Stimulated activated CD4-positive, alpha-beta T cell treated with anti-CD3 and anti-CD28 coated beads, Interleukin-1b, Interleukin-23, amount 100 ng/mL, for 24 hours (primary cell): Measurements from ENCODE around the gene SNRPA.

ENCODE experiments used
- DNase-seq, 4 experiments: peaks; one replicate each; pipeline ENCODE4 v3.0.0-alpha.2; 2020; ENCODE audit warnings: low read depth in 4 of 4, low spot score in 1 of 4

The SNRPA gene

GRCh38 chr19:40800339-40800996, 49.5 kb downstream of the SNRPA start:
- DNase-seq, result no peak

- DNase-seq, result no peak
Measured at GRCh38 chr19:40800997-40801377, 50.0 kb downstream of the SNRPA start.

- DNase-seq, result no peak
Measured at GRCh38 chr19:40801426-40802299, 50.7 kb downstream of the SNRPA start.

GRCh38 chr19:40802300-40803169, 51.5 kb downstream of the SNRPA start:
- DNase-seq, result no peak

GRCh38 chr19:40803170-40803856, 52.3 kb downstream of the SNRPA start:
- DNase-seq, result no peak

- peak in 1 of 4 experiments; percentile 44 for DNase-seq
Measured at GRCh38 chr19:40803857-40804782, 53.1 kb downstream of the SNRPA start.

- no peak for DNase-seq
Measured at GRCh38 chr19:40804783-40805242, 53.8 kb downstream of the SNRPA start.

GRCh38 chr19:40805258-40805868, 54.4 kb downstream of the SNRPA start:
- DNase-seq, result no peak

GRCh38 chr19:40806423-40807146, 55.6 kb downstream of the SNRPA start:
- peak in 3 of 4 experiments; percentile 56 to 77 (median 63) for DNase-seq

GRCh38 chr19:40807147-40808020, 56.4 kb downstream of the SNRPA start:
- no peak for DNase-seq

- DNase-seq, result no peak
Measured at GRCh38 chr19:40808021-40808325, 57.0 kb downstream of the SNRPA start.

GRCh38 chr19:40808497-40808896, 57.5 kb downstream of the SNRPA start:
- DNase-seq, result no peak

- no peak for DNase-seq
Measured at GRCh38 chr19:40809358-40810086, 58.5 kb downstream of the SNRPA start.

GRCh38 chr19:40810160-40810559, 59.2 kb downstream of the SNRPA start:
- no peak for DNase-seq

- DNase-seq, result peak in 1 of 4 experiments; percentile 32
Measured at GRCh38 chr19:40810649-40811408, 59.8 kb downstream of the SNRPA start.
